ENCODE data around the gene RAMAC.
"Not testable (repeated sequence)": the region's sequence is repeated elsewhere in the genome, so short reads cannot be mapped to it uniquely, and the experiment has no call there.

Gene RAMAC

GRCh38 chr15:83015361-83015760 lies 29.4 kb downstream of the RAMAC start:
- Histone ChIP-seq H3K27me3 (replicated peaks; ENCODE audit: control insufficient read depth, insufficient read depth, low read length) (no peaks in the 10 kb centered on the region), H3K4me1 (ENCODE audit: control insufficient read depth, insufficient read depth, low read length) (peaks cover 22% of the 10 kb centered on the region), H3K4me3 (ENCODE audit: low read length) (no peak overlapping the region), H3K9ac (ENCODE audit: low read length) (no peak overlapping the region), H3K9me3 (ENCODE audit: control insufficient read depth, low read length) (no peaks in the 10 kb centered on the region), H3K36me3 (ENCODE audit: control insufficient read depth, insufficient read depth, low read length, severe bottlenecking) (peaks cover 33% of the 10 kb centered on the region)
- no peak for DNase-seq (ENCODE audit: low read depth)

DNA sequence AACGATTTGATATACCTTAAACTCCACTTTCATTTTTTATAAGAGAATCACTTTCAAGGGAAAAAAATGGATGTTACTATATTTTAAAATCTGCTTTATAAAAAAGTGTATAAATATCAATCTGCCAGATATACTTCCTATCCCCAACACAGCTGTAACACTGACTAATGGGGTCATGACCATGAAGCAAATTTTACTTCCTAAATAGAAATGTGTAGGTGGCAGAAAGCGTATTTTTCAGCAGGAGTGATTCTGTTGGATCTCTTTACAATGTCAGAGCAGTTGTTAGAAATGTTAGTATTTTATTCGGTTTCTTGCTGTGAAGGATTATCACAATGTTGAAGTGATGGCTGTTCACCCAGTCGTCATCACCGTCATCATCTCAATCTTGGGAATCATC lies 30.9 kb downstream of the RAMAC start:
- peaks cover 43% of the 10 kb centered on the region for H3K36me3 ChIP-seq (ENCODE audit: control insufficient read depth, insufficient read depth, low read length, severe bottlenecking)
- H3K9me3 ChIP-seq (ENCODE audit: control insufficient read depth, low read length) = no peaks in the 10 kb centered on the region
- no peaks in the 10 kb centered on the region for H3K27me3 ChIP-seq (replicated peaks; ENCODE audit: control insufficient read depth, insufficient read depth, low read length)
- H3K4me1 ChIP-seq (ENCODE audit: control insufficient read depth, insufficient read depth, low read length) = peaks cover 15% of the 10 kb centered on the region
- no peak for DNase-seq (ENCODE audit: low read depth)
- H3K4me3 ChIP-seq (ENCODE audit: low read length) = no peak overlapping the region
- no peak overlapping the region for H3K9ac ChIP-seq (ENCODE audit: low read length)

DNA sequence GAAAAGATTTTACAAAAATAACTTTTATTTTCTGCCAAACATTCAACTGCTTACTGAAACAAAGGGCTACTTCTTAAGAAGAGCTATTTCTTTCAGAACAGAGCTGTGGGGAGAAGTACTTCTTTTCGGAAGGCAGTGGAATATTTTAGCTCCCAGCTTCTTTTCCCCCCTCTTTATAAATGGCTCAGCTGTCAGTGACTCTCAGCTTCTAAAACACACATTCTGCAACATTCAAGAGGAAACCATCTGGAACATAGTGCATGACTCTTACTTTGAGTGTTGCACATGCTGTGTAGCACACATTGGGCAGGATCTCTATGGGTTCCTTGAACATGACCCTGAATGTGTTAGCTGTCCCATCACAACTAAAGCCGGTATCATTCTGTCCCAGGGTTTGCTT lies 32.4 kb downstream of the RAMAC start:
- H3K27me3 ChIP-seq (replicated peaks; ENCODE audit: control insufficient read depth, insufficient read depth, low read length) = no peaks in the 10 kb centered on the region
- no peak overlapping the region for H3K4me3 ChIP-seq (ENCODE audit: low read length)
- no peaks in the 10 kb centered on the region for H3K9me3 ChIP-seq (ENCODE audit: control insufficient read depth, low read length)
- H3K36me3 ChIP-seq (ENCODE audit: control insufficient read depth, insufficient read depth, low read length, severe bottlenecking) = peaks cover 44% of the 10 kb centered on the region
- no peak for DNase-seq (ENCODE audit: low read depth)
- H3K4me1 ChIP-seq (ENCODE audit: control insufficient read depth, insufficient read depth, low read length) = peaks cover 4% of the 10 kb centered on the region
- H3K9ac ChIP-seq (ENCODE audit: low read length) = no peak overlapping the region

- Histone ChIP-seq H3K36me3 (ENCODE audit: control insufficient read depth, insufficient read depth, low read length, severe bottlenecking) (peaks cover 35% of the 10 kb centered on the region), H3K4me1 (ENCODE audit: control insufficient read depth, insufficient read depth, low read length) (no peaks in the 10 kb centered on the region)
Observed at GRCh38 chr15:83030021-83030420, 44.0 kb downstream of the RAMAC start.

GRCh38 chr15:83031234-83031633 lies 45.2 kb downstream of the RAMAC start:
- H3K4me3 ChIP-seq (ENCODE audit: low read length); DNase-seq (ENCODE audit: low read depth); H3K27me3 ChIP-seq (replicated peaks; ENCODE audit: control insufficient read depth, insufficient read depth, low read length); H3K4me1 ChIP-seq (ENCODE audit: control insufficient read depth, insufficient read depth, low read length); H3K9ac ChIP-seq (ENCODE audit: low read length); H3K9me3 ChIP-seq (ENCODE audit: control insufficient read depth, low read length): not testable (repeated sequence)
- peaks cover 32% of the 10 kb centered on the region for H3K36me3 ChIP-seq (ENCODE audit: control insufficient read depth, insufficient read depth, low read length, severe bottlenecking)

More at GRCh38 chr15:83030021-83030420, 44.0 kb downstream of the RAMAC start:
- DNase-seq (ENCODE audit: low read depth) = no peak
- Histone ChIP-seq H3K9ac (ENCODE audit: low read length) (no peak overlapping the region), H3K9me3 (ENCODE audit: control insufficient read depth, low read length) (no peaks in the 10 kb centered on the region), H3K27me3 (replicated peaks; ENCODE audit: control insufficient read depth, insufficient read depth, low read length) (no peaks in the 10 kb centered on the region), H3K4me3 (ENCODE audit: low read length) (no peak overlapping the region)

GRCh38 chr15:83036253-83036652 lies 50.2 kb downstream of the RAMAC start:
- Histone ChIP-seq H3K27me3 (replicated peaks; ENCODE audit: control insufficient read depth, insufficient read depth, low read length) (no peaks in the 10 kb centered on the region), H3K36me3 (ENCODE audit: control insufficient read depth, insufficient read depth, low read length, severe bottlenecking) (peaks cover 24% of the 10 kb centered on the region), H3K9ac (ENCODE audit: low read length) (no peak overlapping the region), H3K4me3 (ENCODE audit: low read length) (no peak overlapping the region), H3K9me3 (ENCODE audit: control insufficient read depth, low read length) (no peaks in the 10 kb centered on the region), H3K4me1 (ENCODE audit: control insufficient read depth, insufficient read depth, low read length) (no peaks in the 10 kb centered on the region)
- no peak for DNase-seq (ENCODE audit: low read depth)

DNA sequence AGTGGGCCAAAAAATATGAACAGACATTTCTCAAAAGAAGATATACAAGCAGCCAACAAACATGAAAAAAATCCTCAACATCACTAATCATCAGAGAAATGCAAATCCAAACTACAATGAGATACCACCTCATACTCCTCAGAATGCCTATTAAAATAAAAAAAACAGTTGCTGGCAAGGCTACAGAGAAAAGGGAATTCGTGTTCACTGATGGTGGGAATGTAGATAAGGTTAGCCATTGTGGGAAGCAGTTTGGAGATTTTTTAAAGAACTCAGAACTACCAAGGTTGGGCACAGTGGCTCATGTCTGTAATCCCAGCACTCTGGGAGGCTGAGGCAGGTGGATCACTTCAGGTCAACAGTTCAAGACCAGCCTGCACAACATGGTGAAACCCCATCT lies 53.2 kb downstream of the RAMAC start:
- Histone ChIP-seq H3K27me3 (replicated peaks; ENCODE audit: control insufficient read depth, insufficient read depth, low read length) (no peaks in the 10 kb centered on the region), H3K4me3 (ENCODE audit: low read length) (no peak overlapping the region), H3K9me3 (ENCODE audit: control insufficient read depth, low read length) (no peaks in the 10 kb centered on the region), H3K9ac (ENCODE audit: low read length) (no peak overlapping the region), H3K36me3 (ENCODE audit: control insufficient read depth, insufficient read depth, low read length, severe bottlenecking) (peaks cover 35% of the 10 kb centered on the region), H3K4me1 (ENCODE audit: control insufficient read depth, insufficient read depth, low read length) (no peaks in the 10 kb centered on the region)
- DNase-seq (ENCODE audit: low read depth) = no peak

Data from adipocyte (in vitro differentiated cells).